B cell (primary cell): Measurements from ENCODE around the gene FBXO24. TPM values are rescaled to one million over a fixed set of nuclear protein-coding genes. Genes with fewer than 3 reads are reported as not detected.

Source experiments
- ATAC-seq: fragments of 200-7000 bp; cut with Tn5 transposase; one replicate; pipeline ENCODE4 v1.10.0; 2021; ENCODE audit warnings: low read depth, mild to moderate bottlenecking, moderate number of reproducible peaks, moderate library complexity
- CTCF ChIA-PET: fragments of 350-600 bp; sonication (Branson Sonifier 250); formaldehyde crosslinking; loops from one replicate; lab custom pipeline; 2021; ENCODE audit warnings: antibody characterized with exemption, inconsistent platforms; lab: Charles Lee
- POLR2A ChIA-PET: fragments of 350-600 bp; sonication (Branson Sonifier 250); formaldehyde crosslinking; loops from one replicate; lab custom pipeline; 2021; ENCODE audit warnings: antibody characterized with exemption; lab: Charles Lee
- DNase-seq: peaks from one replicate; pipeline ENCODE4 v3.0.0; 2013
- H2AFZ ChIP-seq: 2 replicates; pipeline ENCODE4 v1.6.1; 2012; ENCODE audit warnings: mild to moderate bottlenecking, low read depth, low read length; ENCODE audit not compliant: insufficient read depth, poor library complexity, severe bottlenecking
- H3K27ac ChIP-seq, 2 donors: 1 replicate in 1 of 2; 2 replicates in 1 of 2; pipeline ENCODE4 v1.5.1; 2012 to 2013; ENCODE audit warnings: low read length in 2 of 2, mild to moderate bottlenecking in 2 of 2, moderate library complexity in 1 of 2
- H3K27me3 ChIP-seq, 4 experiments: fragments of 200-600 bp in 1 of 4; sonication (generic) in 1 of 4; replicated peaks in 1 of 4; 1 replicate in 2 of 4; 2 replicates in 2 of 4; pipeline versions ENCODE4 v1.6.1 to v1.7.0; 2013 to 2016; ENCODE audit warnings: low read length in 3 of 4, mild to moderate bottlenecking in 2 of 4, mixed read lengths in 1 of 4, moderate library complexity in 1 of 4; ENCODE audit not compliant: insufficient read depth in 4 of 4, control insufficient read depth in 3 of 4; ENCODE audit errors: control extremely low read depth in 1 of 4
- H3K36me3 ChIP-seq, 2 experiments: replicated peaks in 1 of 2; 1 replicate in 1 of 2; 2 replicates in 1 of 2; pipeline versions ENCODE4 v1.6.1 to v1.7.1; 2013; ENCODE audit warnings: low read length in 1 of 2; ENCODE audit not compliant: insufficient read depth in 2 of 2, control insufficient read depth in 1 of 2; ENCODE audit errors: control extremely low read depth in 1 of 2, extremely low read depth in 1 of 2
- H3K4me1 ChIP-seq, 2 donors: fragments of 200-600 bp in 1 of 2; sonication (generic) in 1 of 2; 1 replicate in 1 of 2; 2 replicates in 1 of 2; pipeline versions ENCODE4 v1.5.1 to v1.6.1; 2013 to 2017; ENCODE audit warnings: low read length in 2 of 2; ENCODE audit not compliant: control insufficient read depth in 2 of 2, insufficient read depth in 2 of 2
- H3K4me2 ChIP-seq: replicated peaks from 2 replicates; pipeline ENCODE3; 2012; ENCODE audit warnings: mild to moderate bottlenecking, low read depth, low read length; ENCODE audit not compliant: poor library complexity, severe bottlenecking
- H3K4me3 ChIP-seq, 5 experiments: fragments of 200-600 bp in 1 of 5; sonication (generic) in 1 of 5; 1 replicate in 3 of 5; 2 replicates in 2 of 5; pipeline versions ENCODE4 v1.5.1 to v1.7.0; 2011 to 2016; ENCODE audit warnings: low read length in 4 of 5, mild to moderate bottlenecking in 4 of 5, low read depth in 2 of 5, control low read depth in 1 of 5, moderate library complexity in 1 of 5; ENCODE audit not compliant: insufficient read depth in 1 of 5; ENCODE audit errors: control extremely low read depth in 1 of 5, extremely low read depth in 1 of 5
- H3K79me2 ChIP-seq: fragments of 200-600 bp; sonication (generic); one replicate; pipeline ENCODE4 v1.6.0; 2016; ENCODE audit warnings: low read length; ENCODE audit not compliant: control insufficient read depth, insufficient read depth
- H3K9ac ChIP-seq: fragments of 200-600 bp; sonication (generic); 2 replicates; pipeline ENCODE4 v1.6.1; 2017; ENCODE audit warnings: mild to moderate bottlenecking, low read length, moderate library complexity
- H3K9me3 ChIP-seq, 3 donors: one replicate each; pipeline versions ENCODE4 v1.6.1 to v1.7.1; 2013; ENCODE audit warnings: low read length in 2 of 3; ENCODE audit not compliant: control insufficient read depth in 2 of 3, insufficient read depth in 1 of 3; ENCODE audit errors: control extremely low read depth in 1 of 3
- H4K20me1 ChIP-seq: 2 replicates; pipeline ENCODE4 v1.6.0; 2012; ENCODE audit warnings: mild to moderate bottlenecking, low read length; ENCODE audit not compliant: insufficient read depth, control insufficient read depth, poor library complexity, severe bottlenecking
- H3K27ac Mint-ChIP-seq: one replicate; pipeline ENCODE4 v1.8.0; 2021; ENCODE audit warnings: mixed read lengths
- H3K27me3 Mint-ChIP-seq: one replicate; pipeline ENCODE4 v1.8.0; 2021; ENCODE audit warnings: mixed read lengths
- H3K4me1 Mint-ChIP-seq: one replicate; pipeline ENCODE4 v1.8.0; 2021; ENCODE audit warnings: mixed read lengths
- H3K4me3 Mint-ChIP-seq: one replicate; pipeline ENCODE4 v1.8.0; 2021; ENCODE audit warnings: mixed read lengths
- H3K9me3 Mint-ChIP-seq: one replicate; pipeline ENCODE4 v1.8.0; 2022; ENCODE audit warnings: mixed read lengths; ENCODE audit not compliant: insufficient read depth
- CTCF ChIP-seq: fragments of 200-600 bp; IDR thresholded peaks from one replicate; pipeline ENCODE4 v1.8.0; 2022; ENCODE audit warnings: antibody characterized with exemption, mild to moderate bottlenecking
- EZH2 ChIP-seq: IDR thresholded peaks from 2 replicates; pipeline ENCODE4 v1.6.1; 2012; ENCODE audit warnings: borderline replicate concordance, low read depth, mild to moderate bottlenecking, moderate library complexity, low read length; ENCODE audit not compliant: insufficient read depth, poor library complexity, severe bottlenecking
- WGBS: methylation state at CpG from one replicate; pipeline ENCODE4 v1.1.5; 2013; ENCODE audit warnings: missing lambda C conversion rate; ENCODE audit not compliant: insufficient coverage; 5-methylcytosine and 5-hydroxymethylcytosine counted together
- intact Hi-C: fragments of 100-400 bp; cut with micrococcal nuclease; formaldehyde crosslinking; loops from one replicate; pipeline ENCODE4 v1.10.0; 2022
- polyA plus RNA-seq: library from polyadenylated mRNA; depleted of rRNA; stranded (reverse); fragments of >200 nt; gene quantifications from 2 replicates; pipeline ENCODE4 v1.2.3, GENCODE V29; 2012
- total RNA-seq, 2 donors: library from RNA; stranded (reverse); fragments of 120-200 nt in 1 of 2; gene quantifications; 1 replicate in 1 of 2; 2 replicates in 1 of 2; pipeline versions ENCODE4 v1.2.3 to v1.2.4, GENCODE V29; 2013 to 2022

FBXO24 gene
- total and polyA plus RNA-seq, 2 donors (not counting 1 experiment from before 2014, with no cell fraction given): 1.2 to 1.6 TPM

DNA sequence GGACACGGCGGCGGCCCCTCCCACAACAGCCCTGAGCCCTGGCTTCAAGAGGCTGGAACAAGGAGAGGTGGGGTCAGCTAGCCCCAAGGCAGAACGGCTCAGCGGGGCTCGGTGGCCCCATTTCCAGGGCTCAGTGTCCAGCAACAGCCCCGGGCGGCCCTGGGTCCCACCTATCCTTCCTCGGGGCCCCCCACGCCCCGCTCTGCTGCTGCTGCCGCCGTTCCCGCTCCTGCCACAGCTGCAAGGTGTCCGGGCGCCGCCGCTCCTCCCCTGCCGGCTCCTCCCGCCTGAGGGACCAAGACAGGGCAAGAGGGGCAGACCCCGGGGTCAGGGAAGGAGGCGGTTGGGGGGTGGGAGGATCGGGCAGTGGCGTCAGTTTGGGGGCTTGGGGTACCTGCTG lies 9.0 kb upstream of the FBXO24 start:
- Histone ChIP-seq H3K9me3 (no peaks in the 10 kb centered on the region), H3K4me2 (no peak overlapping the region), H3K36me3 (peaks cover 0 to 79% of the 10 kb centered on the region in 2 experiments), H3K27me3 (no peaks in the 10 kb centered on the region), H3K79me2 (peaks cover 46% of the 10 kb centered on the region), H3K4me3 (no peak overlapping the region), H3K4me1 (peaks cover 0 to 2% of the 10 kb centered on the region in 2 donors), H2AFZ (no peak overlapping the region), H3K9ac (no peak overlapping the region), H3K27ac (no peak overlapping the region), H4K20me1 (peaks cover 89% of the 10 kb centered on the region)
- H3K27ac Mint-ChIP-seq: no peak overlapping the region
- no peaks in the 10 kb centered on the region for H3K9me3 Mint-ChIP-seq
- CTCF ChIA-PET: interaction anchor here (1.4 kb wide), 1 partner anchor 16 kb away, joined by 3 read pairs; no protein-coding TSS in a partner anchor
- H3K4me1 Mint-ChIP-seq: peaks cover 4% of the 10 kb centered on the region
- no peaks in the 10 kb centered on the region for H3K27me3 Mint-ChIP-seq
- WGBS: 99% methylated on average over 12 of the region's 24 CpGs
- POLR2A ChIA-PET: interaction anchor here (0.7 kb wide), 1 partner anchor 55 kb away, joined by 7 read pairs; no protein-coding TSS in a partner anchor
- intact Hi-C loops: no loop called here
- H3K4me3 Mint-ChIP-seq: no peak overlapping the region
- ATAC-seq (no peak), DNase-seq (no peak)
- TF ChIP-seq EZH2: no peak
- no peak for TF ChIP-seq CTCF

DNA sequence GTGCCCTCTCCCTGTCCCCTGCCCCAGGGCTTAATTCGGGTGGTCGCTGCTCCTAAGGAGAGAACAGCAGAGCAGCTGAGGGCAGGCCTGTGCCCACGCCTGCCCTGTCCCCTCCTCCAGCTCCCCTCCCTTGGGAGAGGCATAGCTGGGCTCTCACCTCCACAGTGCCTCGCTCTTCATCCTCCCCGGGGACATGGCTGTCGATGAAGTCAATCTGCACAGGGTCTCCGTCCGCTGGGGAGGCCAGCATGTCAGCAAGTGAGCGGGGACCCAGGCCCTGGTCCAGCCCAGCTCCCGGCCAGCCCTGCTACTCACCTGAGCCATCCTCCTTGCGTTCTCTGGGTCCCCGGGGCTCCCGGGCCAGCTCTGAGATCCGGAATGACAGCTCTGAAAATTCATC lies 8.6 kb upstream of the FBXO24 start:
- Mint-ChIP-seq H3K27ac (no peak overlapping the region), H3K27me3 (no peaks in the 10 kb centered on the region), H3K4me3 (no peak overlapping the region), H3K4me1 (peaks cover 8% of the 10 kb centered on the region), H3K9me3 (no peaks in the 10 kb centered on the region)
- peaks cover 50% of the 10 kb centered on the region for H3K79me2 ChIP-seq
- peaks cover 0 to 83% of the 10 kb centered on the region in 2 experiments for H3K36me3 ChIP-seq
- no peak for ATAC-seq
- H3K9ac ChIP-seq: no peak overlapping the region
- no peak overlapping the region for H3K4me2 ChIP-seq
- POLR2A ChIA-PET: interaction anchor here (0.7 kb wide), 1 partner anchor 55 kb away, joined by 7 read pairs; no protein-coding TSS in a partner anchor
- no peak for TF ChIP-seq EZH2
- no peak for TF ChIP-seq CTCF
- H3K9me3 ChIP-seq: no peaks in the 10 kb centered on the region
- intact Hi-C loops: no loop called here
- CTCF ChIA-PET: interaction anchor here (1.4 kb wide), 1 partner anchor 16 kb away, joined by 3 read pairs; no protein-coding TSS in a partner anchor
- H4K20me1 ChIP-seq: peaks cover 93% of the 10 kb centered on the region
- H3K4me3 ChIP-seq: no peak overlapping the region
- no peak overlapping the region for H3K27ac ChIP-seq
- DNase-seq: no peak
- peaks cover 3 to 6% of the 10 kb centered on the region in 2 donors for H3K4me1 ChIP-seq
- WGBS: 92% methylated on average over 10 of the region's 14 CpGs
- no peak overlapping the region for H2AFZ ChIP-seq
- no peaks in the 10 kb centered on the region for H3K27me3 ChIP-seq
